Colonic mucosa (tissue), 4 donors: ENCODE measurements around the gene UBE3B. TPM values are rescaled to one million over a fixed set of nuclear protein-coding genes. Genes with fewer than 3 reads are reported as not detected.

Experiments used
- DNase-seq: peaks from one replicate; pipeline ENCODE4 v3.0.0-alpha.2; 2020
- H3K27ac ChIP-seq: fragments of 200-600 bp; one replicate; pipeline ENCODE4 v1.8.0; 2021
- H3K27me3 ChIP-seq: fragments of 200-600 bp; one replicate; pipeline ENCODE4 v1.8.0; 2021
- H3K36me3 ChIP-seq: fragments of 200-600 bp; one replicate; pipeline ENCODE4 v1.8.0; 2021
- H3K4me1 ChIP-seq: fragments of 200-600 bp; one replicate; pipeline ENCODE4 v1.8.0; 2021; ENCODE audit warnings: mild to moderate bottlenecking
- H3K4me3 ChIP-seq: fragments of 200-600 bp; one replicate; pipeline ENCODE4 v1.8.0; 2021
- H3K9ac ChIP-seq, 2 donors: one replicate each; pipeline ENCODE4 v1.7.0; 2013; ENCODE audit warnings: control low read depth in 2 of 2, low read depth in 2 of 2, low read length in 2 of 2
- H3K9me3 ChIP-seq: fragments of 200-600 bp; one replicate; pipeline ENCODE4 v1.8.0; 2021
- intact Hi-C: fragments of 100-400 bp; cut with DNase I; formaldehyde crosslinking; loops from one replicate; pipeline ENCODE4 v1.14.1; 2022
- total RNA-seq, 2 donors: library from RNA; stranded (reverse); fragmentation: NEBNext Ultra II Directional in 1 of 2; extraction: Animal tissue kit (Norgen Biotek cat#: 25700) in 1 of 2; gene quantifications; one replicate each; pipeline ENCODE4 v1.2.1, GENCODE V29; 2021
- TF ChIP-seq, protein P1 (sequence below): fragments of 200-600 bp; IDR thresholded peaks from one replicate; pipeline ENCODE4 v1.8.0; 2022; ENCODE audit warnings: antibody characterized with exemption, mild to moderate bottlenecking
- donor health status: healthy.
- donor health status: DM: no; HTN: no; CAD: no.
- donor health status: DM: no; HTN: no; CAD: no.

Gene UBE3B
- total RNA-seq, 2 donors from 2014 or later = 44.6 to 52.0 TPM

GRCh38 chr12:109560867-109561710, 83.7 kb downstream of the UBE3B start:
- Histone ChIP-seq H3K36me3 (no peaks in the 10 kb centered on the region), H3K4me1 (peaks cover 3% of the 10 kb centered on the region), H3K27me3 (no peaks in the 10 kb centered on the region), H3K9me3 (no peaks in the 10 kb centered on the region), H3K27ac (no peak overlapping the region), H3K9ac (no peak overlapping the region), H3K4me3 (no peak overlapping the region)
- intact Hi-C loops = no loop called here
- DNase-seq = no peak
- TF ChIP-seq, protein P1, sequence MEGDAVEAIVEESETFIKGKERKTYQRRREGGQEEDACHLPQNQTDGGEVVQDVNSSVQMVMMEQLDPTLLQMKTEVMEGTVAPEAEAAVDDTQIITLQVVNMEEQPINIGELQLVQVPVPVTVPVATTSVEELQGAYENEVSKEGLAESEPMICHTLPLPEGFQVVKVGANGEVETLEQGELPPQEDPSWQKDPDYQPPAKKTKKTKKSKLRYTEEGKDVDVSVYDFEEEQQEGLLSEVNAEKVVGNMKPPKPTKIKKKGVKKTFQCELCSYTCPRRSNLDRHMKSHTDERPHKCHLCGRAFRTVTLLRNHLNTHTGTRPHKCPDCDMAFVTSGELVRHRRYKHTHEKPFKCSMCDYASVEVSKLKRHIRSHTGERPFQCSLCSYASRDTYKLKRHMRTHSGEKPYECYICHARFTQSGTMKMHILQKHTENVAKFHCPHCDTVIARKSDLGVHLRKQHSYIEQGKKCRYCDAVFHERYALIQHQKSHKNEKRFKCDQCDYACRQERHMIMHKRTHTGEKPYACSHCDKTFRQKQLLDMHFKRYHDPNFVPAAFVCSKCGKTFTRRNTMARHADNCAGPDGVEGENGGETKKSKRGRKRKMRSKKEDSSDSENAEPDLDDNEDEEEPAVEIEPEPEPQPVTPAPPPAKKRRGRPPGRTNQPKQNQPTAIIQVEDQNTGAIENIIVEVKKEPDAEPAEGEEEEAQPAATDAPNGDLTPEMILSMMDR = no peak

GRCh38 chr12:109561711-109562030, 84.2 kb downstream of the UBE3B start:
- intact Hi-C loops = no loop called here
- H3K9me3 ChIP-seq = no peaks in the 10 kb centered on the region
- DNase-seq = no peak
- no peak overlapping the region for H3K9ac ChIP-seq
- TF ChIP-seq, protein P1 = no peak
- no peaks in the 10 kb centered on the region for H3K36me3 ChIP-seq
- H3K4me1 ChIP-seq = peaks cover 3% of the 10 kb centered on the region
- H3K27me3 ChIP-seq = no peaks in the 10 kb centered on the region
- no peak overlapping the region for H3K4me3 ChIP-seq
- H3K27ac ChIP-seq = no peak overlapping the region

- no peaks in the 10 kb centered on the region for H3K36me3 ChIP-seq
- peaks cover 3% of the 10 kb centered on the region for H3K4me1 ChIP-seq
- H3K27ac ChIP-seq = no peak overlapping the region
- H3K27me3 ChIP-seq = no peaks in the 10 kb centered on the region
- no peak for DNase-seq
- H3K9me3 ChIP-seq = no peaks in the 10 kb centered on the region
- intact Hi-C loops = no loop called here
- H3K9ac ChIP-seq = no peak overlapping the region
- H3K4me3 ChIP-seq = no peak overlapping the region
- TF ChIP-seq, protein P1 = no peak
Measured at GRCh38 chr12:109562871-109563270, 85.4 kb downstream of the UBE3B start.

GRCh38 chr12:109563291-109564284, 86.2 kb downstream of the UBE3B start:
- H3K9ac ChIP-seq = no peak overlapping the region
- intact Hi-C loops = no loop called here
- H3K36me3 ChIP-seq = no peaks in the 10 kb centered on the region
- H3K4me3 ChIP-seq = no peak overlapping the region
- no peak overlapping the region for H3K27ac ChIP-seq
- no peak for DNase-seq
- H3K9me3 ChIP-seq = no peaks in the 10 kb centered on the region
- no peaks in the 10 kb centered on the region for H3K4me1 ChIP-seq
- TF ChIP-seq, protein P1 = no peak
- no peaks in the 10 kb centered on the region for H3K27me3 ChIP-seq

DNA sequence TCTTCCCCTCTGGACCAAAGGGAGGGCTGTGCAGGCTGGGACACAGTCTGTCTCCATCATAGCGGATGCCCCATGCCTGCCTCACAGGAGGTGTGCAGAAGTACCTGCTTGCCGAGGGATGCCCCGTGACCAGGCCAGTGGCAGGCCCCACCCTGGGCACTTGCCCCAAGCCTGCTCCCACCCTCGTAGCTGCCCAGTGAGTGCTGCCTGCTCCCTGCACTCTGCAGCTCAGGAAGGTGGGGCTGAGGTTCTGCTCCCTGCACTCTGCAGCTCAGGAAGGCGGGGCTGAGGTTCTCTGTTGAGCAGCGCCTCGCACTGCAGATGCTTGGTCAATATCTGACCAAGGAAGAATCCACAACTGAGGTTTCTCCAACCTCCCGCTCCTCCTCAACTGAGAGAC, 89.0 kb downstream of the UBE3B start:
- Histone ChIP-seq H3K4me3 (no peak overlapping the region), H3K36me3 (no peaks in the 10 kb centered on the region), H3K27ac (no peak overlapping the region), H3K27me3 (no peaks in the 10 kb centered on the region), H3K9ac (no peak overlapping the region), H3K9me3 (no peaks in the 10 kb centered on the region), H3K4me1 (no peaks in the 10 kb centered on the region)
- TF ChIP-seq, protein P1 = no peak
- DNase-seq = no peak
- intact Hi-C loops = no loop called here
